Vagina (tissue), 2 donors: Measurements from ENCODE around the gene ANG.

Source experiments
- POLR2A ChIP-seq, 2 donors: fragments of 450-650 bp; IDR thresholded peaks; one replicate each; pipeline ENCODE4 v1.6.1; 2017; ENCODE audit warnings: antibody characterized with exemption in 2 of 2, mild to moderate bottlenecking in 2 of 2, moderate library complexity in 2 of 2
- TF ChIP-seq, protein P1 (sequence below), 3 experiments: fragments of 450-650 bp in 2 of 3; fragments of 200-600 bp in 1 of 3; sonication (generic) in 1 of 3; IDR thresholded peaks; one replicate each; pipeline ENCODE4 v1.5.1; 2017 to 2019; ENCODE audit warnings: antibody characterized with exemption in 3 of 3, mild to moderate bottlenecking in 2 of 3, moderate library complexity in 2 of 3

DNA sequence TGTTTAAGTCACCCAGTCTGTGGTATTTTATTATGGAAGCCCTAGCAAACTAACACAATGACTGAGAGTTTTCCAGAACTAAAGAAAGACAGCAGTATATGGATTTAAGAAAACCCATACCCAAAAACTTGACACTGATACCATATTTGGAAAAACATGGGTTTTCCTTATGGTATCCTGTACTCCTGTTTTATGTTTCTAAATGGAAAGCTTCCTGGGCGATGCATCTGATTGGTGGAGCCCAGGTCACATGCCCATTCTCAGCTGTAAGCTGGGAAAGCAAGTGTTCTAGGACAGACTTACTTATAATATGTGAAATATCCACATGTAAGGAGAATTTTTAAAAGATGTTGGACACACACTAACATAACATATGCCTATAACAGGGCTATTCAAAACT, 8.7 kb upstream of the ANG start:
- TF ChIP-seq POLR2A (IDR thresholded peaks at IDR 0.05) = no peak
- TF ChIP-seq, protein P1, sequence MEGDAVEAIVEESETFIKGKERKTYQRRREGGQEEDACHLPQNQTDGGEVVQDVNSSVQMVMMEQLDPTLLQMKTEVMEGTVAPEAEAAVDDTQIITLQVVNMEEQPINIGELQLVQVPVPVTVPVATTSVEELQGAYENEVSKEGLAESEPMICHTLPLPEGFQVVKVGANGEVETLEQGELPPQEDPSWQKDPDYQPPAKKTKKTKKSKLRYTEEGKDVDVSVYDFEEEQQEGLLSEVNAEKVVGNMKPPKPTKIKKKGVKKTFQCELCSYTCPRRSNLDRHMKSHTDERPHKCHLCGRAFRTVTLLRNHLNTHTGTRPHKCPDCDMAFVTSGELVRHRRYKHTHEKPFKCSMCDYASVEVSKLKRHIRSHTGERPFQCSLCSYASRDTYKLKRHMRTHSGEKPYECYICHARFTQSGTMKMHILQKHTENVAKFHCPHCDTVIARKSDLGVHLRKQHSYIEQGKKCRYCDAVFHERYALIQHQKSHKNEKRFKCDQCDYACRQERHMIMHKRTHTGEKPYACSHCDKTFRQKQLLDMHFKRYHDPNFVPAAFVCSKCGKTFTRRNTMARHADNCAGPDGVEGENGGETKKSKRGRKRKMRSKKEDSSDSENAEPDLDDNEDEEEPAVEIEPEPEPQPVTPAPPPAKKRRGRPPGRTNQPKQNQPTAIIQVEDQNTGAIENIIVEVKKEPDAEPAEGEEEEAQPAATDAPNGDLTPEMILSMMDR (IDR thresholded peaks at IDR 0.05) = no peak
